ENCODE data around the gene SMC3. TPM values are rescaled to one million over a fixed set of nuclear protein-coding genes. Genes with fewer than 3 reads are reported as not detected.

The SMC3 gene
- total and polyA plus RNA-seq, 2 of the 13 experiments (the other 11 are each of a cell fraction or from before 2014, with no cell fraction given) = 11.7 to 48.0 TPM

- CTCF ChIA-PET (ENCODE audit: low intra/inter-chr PET ratio, low total read pairs) = no interaction called here
- in situ Hi-C loops (cut with HindIII; ENCODE audit: extremely low pct_ligation_motif_present, low pct_unique_long_range_greater_than_20kb) (no loop called here), intact Hi-C loops (cut with micrococcal nuclease; ENCODE audit: unreplicated experiment) (no loop called here)
- Histone ChIP-seq H3K9me3 (ENCODE audit: low read length) (no peaks in the 10 kb centered on the region), H3K4me2 (ENCODE audit: low read depth, low read length) (no peak overlapping the region), H3K36me3 (replicated peaks in 1 of 2; ENCODE audit: control insufficient read depth in 1 of 2, insufficient read depth in 2 of 2, low read length in 2 of 2) (no peaks in the 10 kb centered on the region), H3K27ac (ENCODE audit: extremely low read length, insufficient read depth, low read length) (no peak overlapping the region), H4K20me1 (ENCODE audit: insufficient read depth, low read length) (no peaks in the 10 kb centered on the region), H3K27me3 (ENCODE audit: control insufficient read depth in 1 of 2, insufficient read depth in 2 of 2, low read length in 2 of 2) (peaks cover 0 to 1% of the 10 kb centered on the region in 2 experiments; a peak in 2 of 5 replicates), H3K4me1 (ENCODE audit: insufficient read depth, low read length) (0 out of 2 replicates have a peak, but pooled peaks cover 9% of the 10 kb centered on the region), H3K79me2 (ENCODE audit: insufficient read depth, low read length) (no peaks in the 10 kb centered on the region), H3K4me3 (replicated peaks in 1 of 3; ENCODE audit: insufficient read depth in 1 of 3, low read depth in 2 of 3, low read length in 3 of 3) (no peak overlapping the region), H2AFZ (ENCODE audit: low read length) (no peak overlapping the region), H3K9ac (ENCODE audit: insufficient read depth, low read depth, low read length) (no peak overlapping the region)
- FAIRE-seq (no peak), DNase-seq (ENCODE audit: low spot score) (peak; percentile 71), ATAC-seq (peak; percentile 47; the same call in 1 of the 3 replicates)
- WGBS (ENCODE audit: low lambda C conversion rate) = 31% methylated on average over 2 of the region's 3 CpGs
- POLR2A ChIA-PET = no interaction called here
- TF ChIP-seq ZNF567 (CRISPR knock-in tag; IDR thresholded peaks at IDR 0.05; ENCODE audit: borderline replicate concordance) (no peak), TEAD3 (CRISPR knock-in tag; optimal IDR thresholded peaks at IDR 0.05; ENCODE audit: borderline replicate concordance) (peak; percentile 65), SIX1 (CRISPR knock-in tag; IDR thresholded peaks at IDR 0.05; ENCODE audit: borderline replicate concordance) (peak; percentile 32; the same call in 1 of the 2 replicates), SOX13 (IDR thresholded peaks at IDR 0.05) (no peak), SOX13 (CRISPR knock-in tag; conservative IDR thresholded peaks at IDR 0.05 in 1 of 2, IDR thresholded peaks at IDR 0.05 in 1 of 2) (peak in 1 of 2 experiments; percentile 54; a peak in 1 of 4 replicates), FOXC1 (CRISPR knock-in tag; IDR thresholded peaks at IDR 0.05; ENCODE audit: borderline replicate concordance) (no peak), ARID5B (CRISPR knock-in tag; IDR thresholded peaks at IDR 0.05) (0 out of 2 replicates have a peak, but pooled peaks have one; percentile 12), CBFB (CRISPR knock-in tag; IDR thresholded peaks at IDR 0.05) (no peak)
- TF ChIP-seq, protein P1, sequence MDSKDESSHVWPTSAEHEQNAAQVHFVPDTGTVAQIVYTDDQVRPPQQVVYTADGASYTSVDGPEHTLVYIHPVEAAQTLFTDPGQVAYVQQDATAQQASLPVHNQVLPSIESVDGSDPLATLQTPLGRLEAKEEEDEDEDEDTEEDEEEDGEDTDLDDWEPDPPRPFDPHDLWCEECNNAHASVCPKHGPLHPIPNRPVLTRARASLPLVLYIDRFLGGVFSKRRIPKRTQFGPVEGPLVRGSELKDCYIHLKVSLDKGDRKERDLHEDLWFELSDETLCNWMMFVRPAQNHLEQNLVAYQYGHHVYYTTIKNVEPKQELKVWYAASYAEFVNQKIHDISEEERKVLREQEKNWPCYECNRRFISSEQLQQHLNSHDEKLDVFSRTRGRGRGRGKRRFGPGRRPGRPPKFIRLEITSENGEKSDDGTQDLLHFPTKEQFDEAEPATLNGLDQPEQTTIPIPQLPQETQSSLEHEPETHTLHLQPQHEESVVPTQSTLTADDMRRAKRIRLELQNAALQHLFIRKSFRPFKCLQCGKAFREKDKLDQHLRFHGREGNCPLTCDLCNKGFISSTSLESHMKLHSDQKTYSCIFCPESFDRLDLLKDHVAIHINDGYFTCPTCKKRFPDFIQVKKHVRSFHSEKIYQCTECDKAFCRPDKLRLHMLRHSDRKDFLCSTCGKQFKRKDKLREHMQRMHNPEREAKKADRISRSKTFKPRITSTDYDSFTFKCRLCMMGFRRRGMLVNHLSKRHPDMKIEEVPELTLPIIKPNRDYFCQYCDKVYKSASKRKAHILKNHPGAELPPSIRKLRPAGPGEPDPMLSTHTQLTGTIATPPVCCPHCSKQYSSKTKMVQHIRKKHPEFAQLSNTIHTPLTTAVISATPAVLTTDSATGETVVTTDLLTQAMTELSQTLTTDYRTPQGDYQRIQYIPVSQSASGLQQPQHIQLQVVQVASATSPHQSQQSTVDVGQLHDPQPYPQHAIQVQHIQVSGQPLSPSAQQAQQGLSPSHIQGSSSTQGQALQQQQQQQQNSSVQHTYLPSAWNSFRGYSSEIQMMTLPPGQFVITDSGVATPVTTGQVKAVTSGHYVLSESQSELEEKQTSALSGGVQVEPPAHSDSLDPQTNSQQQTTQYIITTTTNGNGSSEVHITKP (CRISPR knock-in tag; IDR thresholded peaks at IDR 0.05; ENCODE audit: low read depth) = no peak
- no TSS peak for BruUV-seq (replicated peaks)
These were observed 62.2 kb downstream of the SMC3 start for GRCh38 chr10:110629680-110630191.
